IMR-90 (cell line): ENCODE results near the gene TRAF1. TPM values are rescaled to one million over a fixed set of nuclear protein-coding genes. Genes with fewer than 3 reads are reported as not detected.

Experiments used
- ATAC-seq: fragments of 200-7000 bp; cut with Tn5 transposase; 2 replicates; pipeline ENCODE4 v1.9.1; 2020; ENCODE audit warnings: low read depth, mild to moderate bottlenecking, moderate library complexity
- BruUV-seq: library from RNA; stranded (reverse); fragments of 400-500 nt; replicated peaks from 2 replicates; lab custom pipeline; 2021; lab: Mats Ljungman, UMichigan
- CTCF ChIA-PET: fragments of 300-600 bp; formaldehyde crosslinking; extraction: SDS; loops from one replicate; lab custom pipeline; 2021; ENCODE audit warnings: antibody characterized with exemption; lab: Yijun Ruan, JAX
- POLR2A ChIA-PET: fragments of 300-600 bp; sonication (Branson Sonifier 250); formaldehyde crosslinking; loops from one replicate; lab custom pipeline; 2022; ENCODE audit warnings: antibody characterized with exemption; ENCODE audit not compliant: unreplicated experiment; lab: Charles Lee
- DNase-seq: peaks from one replicate; pipeline ENCODE4 v3.0.0; 2013
- H2AFZ ChIP-seq: replicated peaks from 2 replicates; pipeline ENCODE3; 2013; ENCODE audit warnings: low read length, mild to moderate bottlenecking; ENCODE audit not compliant: poor library complexity
- H2AK5ac ChIP-seq: 2 replicates; pipeline ENCODE4 v1.6.1; 2013; ENCODE audit warnings: low read depth, low read length, inconsistent platforms
- H2AK9ac ChIP-seq: replicated peaks from 2 replicates; pipeline ENCODE3; 2013; ENCODE audit warnings: mild to moderate bottlenecking, low read depth, low read length, moderate library complexity; ENCODE audit not compliant: poor library complexity
- H2BK120ac ChIP-seq: 2 replicates; pipeline ENCODE4 v1.6.1; 2013; ENCODE audit warnings: low read depth, low read length, inconsistent platforms
- H2BK15ac ChIP-seq: 3 replicates; pipeline ENCODE4 v1.6.1; 2013; ENCODE audit warnings: low read depth, low read length, inconsistent platforms
- H2BK20ac ChIP-seq: 2 replicates; pipeline ENCODE4 v1.6.1; 2013; ENCODE audit warnings: low read depth, mild to moderate bottlenecking, inconsistent platforms, low read length, moderate library complexity
- H2BK5ac ChIP-seq: 2 replicates; pipeline ENCODE4 v1.6.1; 2013; ENCODE audit warnings: mild to moderate bottlenecking, low read depth, low read length, inconsistent platforms; ENCODE audit not compliant: poor library complexity, severe bottlenecking
- H3K14ac ChIP-seq: replicated peaks from 2 replicates; pipeline ENCODE4 v1.6.1; 2013; ENCODE audit warnings: low read depth, low read length, inconsistent platforms
- H3K18ac ChIP-seq: 2 replicates; pipeline ENCODE4 v1.6.1; 2013; ENCODE audit warnings: low read depth, low read length, control low read depth
- H3K23ac ChIP-seq: 2 replicates; pipeline ENCODE4 v1.6.1; 2013; ENCODE audit warnings: low read depth, low read length, inconsistent platforms
- H3K27ac ChIP-seq: 2 replicates; pipeline ENCODE4 v1.5.1; 2013; ENCODE audit warnings: mild to moderate bottlenecking, control low read depth, low read length; ENCODE audit not compliant: insufficient read depth
- H3K27me3 ChIP-seq: 2 replicates; pipeline ENCODE4 v1.6.1; 2013; ENCODE audit warnings: low read length; ENCODE audit not compliant: control insufficient read depth, insufficient read depth
- H3K36me3 ChIP-seq: 2 replicates; pipeline ENCODE4 v1.6.1; 2013; ENCODE audit warnings: low read length, mixed read lengths; ENCODE audit not compliant: control insufficient read depth, insufficient read depth
- H3K4ac ChIP-seq: 2 replicates; pipeline ENCODE4 v1.6.1; 2013; ENCODE audit warnings: low read depth, low read length, inconsistent platforms
- H3K4me1 ChIP-seq: 2 replicates; pipeline ENCODE4 v1.6.1; 2013; ENCODE audit warnings: low read length, mixed read lengths; ENCODE audit not compliant: control insufficient read depth, insufficient read depth
- H3K4me2 ChIP-seq: 2 replicates; pipeline ENCODE4 v1.6.1; 2013; ENCODE audit warnings: low read depth, mild to moderate bottlenecking, control low read depth, low read length, moderate library complexity
- H3K4me3 ChIP-seq: 2 replicates; pipeline ENCODE4 v1.5.1; 2013; ENCODE audit warnings: low read depth, mild to moderate bottlenecking, control low read depth, low read length, moderate library complexity; ENCODE audit not compliant: insufficient read depth
- H3K56ac ChIP-seq: 2 replicates; pipeline ENCODE4 v1.6.1; 2013; ENCODE audit warnings: low read length, inconsistent platforms; ENCODE audit not compliant: insufficient read depth; ENCODE audit errors: extremely low read depth
- H3K79me1 ChIP-seq, 2 experiments: 2 replicates each; pipeline ENCODE4 v1.6.1; 2013; ENCODE audit warnings: low read length in 2 of 2, inconsistent platforms in 1 of 2, low read depth in 1 of 2
- H3K9ac ChIP-seq: 2 replicates; pipeline ENCODE4 v1.6.1; 2013; ENCODE audit warnings: low read depth, low read length, control low read depth
- H3K9me1 ChIP-seq: 2 replicates; pipeline ENCODE4 v1.6.1; 2013; ENCODE audit warnings: low read length, inconsistent platforms; ENCODE audit not compliant: insufficient read depth
- H3K9me3 ChIP-seq: 2 replicates; pipeline ENCODE4 v1.6.1; 2013; ENCODE audit warnings: low read length; ENCODE audit not compliant: control insufficient read depth, insufficient read depth
- H4K20me1 ChIP-seq: 2 replicates; pipeline ENCODE4 v1.6.1; 2013; ENCODE audit warnings: low read length, inconsistent platforms; ENCODE audit not compliant: insufficient read depth
- H4K5ac ChIP-seq: 2 replicates; pipeline ENCODE4 v1.6.1; 2013; ENCODE audit warnings: mild to moderate bottlenecking, low read depth, low read length, control low read depth
- H4K8ac ChIP-seq, 2 experiments: 2 replicates each; pipeline ENCODE4 v1.6.1; 2013; ENCODE audit warnings: low read depth in 2 of 2, low read length in 2 of 2, control low read depth in 1 of 2, inconsistent platforms in 1 of 2
- H4K91ac ChIP-seq: 2 replicates; pipeline ENCODE4 v1.6.1; 2013; ENCODE audit warnings: low read depth, low read length, inconsistent platforms; ENCODE audit not compliant: insufficient read depth
- BHLHE40 ChIP-seq: fragments of 150-350 bp; IDR thresholded peaks from 2 replicates; pipeline ENCODE4 v1.6.1; 2016; ENCODE audit warnings: mild to moderate bottlenecking, low read depth, low read length
- CHD1 ChIP-seq: IDR thresholded peaks from 2 replicates; pipeline ENCODE4 v1.6.1; 2012; ENCODE audit warnings: low read depth, low read length, improper control_type of control experiment
- MAFK ChIP-seq: IDR thresholded peaks from 2 replicates; pipeline ENCODE4 v1.6.1; 2012; ENCODE audit warnings: low read depth, low read length, improper control_type of control experiment
- MAZ ChIP-seq: IDR thresholded peaks from 2 replicates; pipeline ENCODE4 v1.6.1; 2012; ENCODE audit warnings: low read depth, mild to moderate bottlenecking, low read length, improper control_type of control experiment, moderate library complexity, borderline replicate concordance
- MXI1 ChIP-seq: IDR thresholded peaks from 2 replicates; pipeline ENCODE4 v1.6.1; 2012; ENCODE audit warnings: low read depth, mild to moderate bottlenecking, low read length, moderate library complexity, borderline replicate concordance
- NFE2L2 ChIP-seq: fragments of 150-350 bp; IDR thresholded peaks from 2 replicates; pipeline ENCODE4 v1.6.1; 2016; ENCODE audit warnings: low read depth, mild to moderate bottlenecking, low read length
- RAD21 ChIP-seq: IDR thresholded peaks from 2 replicates; pipeline ENCODE4 v1.6.1; 2012; ENCODE audit warnings: low read length, improper control_type of control experiment
- WGBS, 2 experiments: methylation state at CpG; one replicate each; pipeline versions ENCODE4 v1.1.5 to v1.1.7; 2013; ENCODE audit warnings: missing lambda C conversion rate in 2 of 2; ENCODE audit not compliant: insufficient read length in 1 of 2; ENCODE audit errors: extremely low coverage in 2 of 2; 5-methylcytosine and 5-hydroxymethylcytosine counted together
- dilution Hi-C: fragments of 300-500 bp; cut with HindIII; formaldehyde crosslinking; loops from one replicate; pipeline ENCODE4 v1.14.3; 2018; ENCODE audit warnings: low sequenced_read_pairs; ENCODE audit not compliant: unreplicated experiment
- in situ Hi-C: fragments of 300-500 bp; cut with MboI; formaldehyde crosslinking; loops from 3 replicates; pipeline ENCODE4 v1.14.3; 2019; ENCODE audit warnings: low sequenced_read_pairs, inconsistent platforms, mixed read lengths
- intact Hi-C: fragments of 100-400 bp; cut with micrococcal nuclease; formaldehyde crosslinking; loops from 2 replicates; pipeline ENCODE4 v1.10.0; 2022
- polyA plus RNA-seq, 3 experiments: library from polyadenylated mRNA; depleted of rRNA; stranded (reverse); fragments of >200 nt; gene quantifications; 2 replicates each; pipeline ENCODE4 v1.2.3, GENCODE V29; 2012; ENCODE audit warnings: low replicate concordance in 1 of 3
- total RNA-seq: library from RNA; depleted of rRNA; stranded (reverse); fragments of >200 nt; gene quantifications from 2 replicates; pipeline ENCODE4 v1.2.3, GENCODE V29; 2012
- TF ChIP-seq, protein P1 (sequence below): fragments of 150-350 bp; IDR thresholded peaks from 2 replicates; pipeline ENCODE4 v1.6.1; 2016; ENCODE audit warnings: low read depth, mild to moderate bottlenecking, low read length, moderate library complexity, borderline replicate concordance
- TF ChIP-seq, protein P2 (sequence below): fragments of 150-350 bp; IDR thresholded peaks from 2 replicates; pipeline ENCODE4 v1.6.1; 2017; ENCODE audit warnings: mild to moderate bottlenecking, antibody characterized with exemption, low read length, low read depth
- TF ChIP-seq, protein P3 (sequence below): conservative IDR thresholded peaks from 2 replicates; pipeline ENCODE4 v1.5.1; 2012; ENCODE audit warnings: mild to moderate bottlenecking, low read depth, low read length, improper control_type of control experiment

TRAF1 gene
- total and polyA plus RNA-seq, 2 of the 4 experiments (the other 2 are of a cell fraction), result 3.9 to 4.1 TPM

DNA sequence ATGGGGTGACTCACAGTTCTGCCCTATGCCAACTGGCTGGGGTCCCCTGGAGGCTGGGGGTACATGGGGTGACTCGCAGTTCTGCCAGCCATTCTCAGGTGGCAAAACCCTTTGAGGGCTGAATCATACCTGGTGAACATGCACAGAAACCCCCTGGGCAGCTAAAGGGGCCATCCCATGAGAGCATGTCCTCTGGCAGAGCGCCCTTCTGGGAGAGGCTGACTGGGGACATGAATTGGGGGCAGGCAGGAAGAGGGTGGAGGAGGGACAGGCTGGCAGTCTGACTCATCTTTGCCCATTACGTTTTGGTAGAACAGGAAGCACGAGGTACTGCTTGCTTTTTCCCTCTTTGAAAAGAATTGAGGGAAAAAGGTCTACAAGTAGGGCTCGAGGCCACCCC, 16.7 kb downstream of the TRAF1 start:
- no peak overlapping the region for H2AK9ac ChIP-seq
- no peak overlapping the region for H2BK20ac ChIP-seq
- H2AK5ac ChIP-seq, result no peak overlapping the region
- no peak overlapping the region for H2BK15ac ChIP-seq
- no peak overlapping the region for H3K4me2 ChIP-seq
- H3K4ac ChIP-seq, result no peak overlapping the region
- BruUV-seq, result no TSS peak
- H4K5ac ChIP-seq, result no peak overlapping the region
- TF ChIP-seq MXI1, result no peak
- TF ChIP-seq CHD1, result no peak
- TF ChIP-seq, protein P1, sequence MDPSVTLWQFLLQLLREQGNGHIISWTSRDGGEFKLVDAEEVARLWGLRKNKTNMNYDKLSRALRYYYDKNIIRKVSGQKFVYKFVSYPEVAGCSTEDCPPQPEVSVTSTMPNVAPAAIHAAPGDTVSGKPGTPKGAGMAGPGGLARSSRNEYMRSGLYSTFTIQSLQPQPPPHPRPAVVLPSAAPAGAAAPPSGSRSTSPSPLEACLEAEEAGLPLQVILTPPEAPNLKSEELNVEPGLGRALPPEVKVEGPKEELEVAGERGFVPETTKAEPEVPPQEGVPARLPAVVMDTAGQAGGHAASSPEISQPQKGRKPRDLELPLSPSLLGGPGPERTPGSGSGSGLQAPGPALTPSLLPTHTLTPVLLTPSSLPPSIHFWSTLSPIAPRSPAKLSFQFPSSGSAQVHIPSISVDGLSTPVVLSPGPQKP, result no peak
- TF ChIP-seq MAFK, result no peak
- no peak for TF ChIP-seq NFE2L2
- no peak for TF ChIP-seq BHLHE40
- TF ChIP-seq, protein P2, sequence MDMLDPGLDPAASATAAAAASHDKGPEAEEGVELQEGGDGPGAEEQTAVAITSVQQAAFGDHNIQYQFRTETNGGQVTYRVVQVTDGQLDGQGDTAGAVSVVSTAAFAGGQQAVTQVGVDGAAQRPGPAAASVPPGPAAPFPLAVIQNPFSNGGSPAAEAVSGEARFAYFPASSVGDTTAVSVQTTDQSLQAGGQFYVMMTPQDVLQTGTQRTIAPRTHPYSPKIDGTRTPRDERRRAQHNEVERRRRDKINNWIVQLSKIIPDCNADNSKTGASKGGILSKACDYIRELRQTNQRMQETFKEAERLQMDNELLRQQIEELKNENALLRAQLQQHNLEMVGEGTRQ, result no peak
- TF ChIP-seq MAZ, result no peak
- TF ChIP-seq, protein P3, sequence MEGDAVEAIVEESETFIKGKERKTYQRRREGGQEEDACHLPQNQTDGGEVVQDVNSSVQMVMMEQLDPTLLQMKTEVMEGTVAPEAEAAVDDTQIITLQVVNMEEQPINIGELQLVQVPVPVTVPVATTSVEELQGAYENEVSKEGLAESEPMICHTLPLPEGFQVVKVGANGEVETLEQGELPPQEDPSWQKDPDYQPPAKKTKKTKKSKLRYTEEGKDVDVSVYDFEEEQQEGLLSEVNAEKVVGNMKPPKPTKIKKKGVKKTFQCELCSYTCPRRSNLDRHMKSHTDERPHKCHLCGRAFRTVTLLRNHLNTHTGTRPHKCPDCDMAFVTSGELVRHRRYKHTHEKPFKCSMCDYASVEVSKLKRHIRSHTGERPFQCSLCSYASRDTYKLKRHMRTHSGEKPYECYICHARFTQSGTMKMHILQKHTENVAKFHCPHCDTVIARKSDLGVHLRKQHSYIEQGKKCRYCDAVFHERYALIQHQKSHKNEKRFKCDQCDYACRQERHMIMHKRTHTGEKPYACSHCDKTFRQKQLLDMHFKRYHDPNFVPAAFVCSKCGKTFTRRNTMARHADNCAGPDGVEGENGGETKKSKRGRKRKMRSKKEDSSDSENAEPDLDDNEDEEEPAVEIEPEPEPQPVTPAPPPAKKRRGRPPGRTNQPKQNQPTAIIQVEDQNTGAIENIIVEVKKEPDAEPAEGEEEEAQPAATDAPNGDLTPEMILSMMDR, result no peak
- TF ChIP-seq RAD21, result no peak
- no peak overlapping the region for H3K9ac ChIP-seq
- no peak overlapping the region for H4K8ac ChIP-seq
- H2BK5ac ChIP-seq, result no peak overlapping the region
- H3K9me3 ChIP-seq, result no peaks in the 10 kb centered on the region
- ChIA-PET CTCF (no interaction called here), POLR2A (no interaction called here)
- dilution Hi-C loops (no loop called here), in situ Hi-C loops (no loop called here), intact Hi-C loops (no loop called here)
- no peak overlapping the region for H3K56ac ChIP-seq
- no peak overlapping the region for H3K4me3 ChIP-seq
- no peaks in the 10 kb centered on the region for H4K20me1 ChIP-seq
- no peak overlapping the region for H4K91ac ChIP-seq
- no peaks in the 10 kb centered on the region for H3K27me3 ChIP-seq
- no peak overlapping the region for H3K27ac ChIP-seq
- WGBS, 2 experiments, result no CpG with 5 or more reads among the region's 5 CpGs
- DNase-seq (no peak), ATAC-seq (no peak)
- H3K18ac ChIP-seq, result no peak overlapping the region
- H3K36me3 ChIP-seq, result peaks cover 6% of the 10 kb centered on the region
- H3K23ac ChIP-seq, result no peak overlapping the region
- no peak overlapping the region for H2AFZ ChIP-seq
- no peak overlapping the region for H2BK120ac ChIP-seq
- H3K9me1 ChIP-seq, result peaks cover 22% of the 10 kb centered on the region
- H3K14ac ChIP-seq, result no peak overlapping the region
- H3K4me1 ChIP-seq, result no peaks in the 10 kb centered on the region; the same call in 1 of the 2 replicates
- peaks cover 0 to 4% of the 10 kb centered on the region in 2 experiments; a peak in 2 of 4 replicates for H3K79me1 ChIP-seq
